Prostate gland (tissue), 2 donors: ENCODE measurements around the gene RBP3.

Experiments
- POLR2A ChIP-seq: fragments of 450-650 bp; IDR thresholded peaks from one replicate; pipeline ENCODE4 v1.6.1; 2016; ENCODE audit warnings: antibody characterized with exemption, mild to moderate bottlenecking
- TF ChIP-seq, protein P1 (sequence below), 4 experiments: fragments of 200-600 bp in 2 of 4; fragments of 450-650 bp in 2 of 4; sonication (generic) in 2 of 4; IDR thresholded peaks; 1 replicate in 3 of 4; 2 replicates in 1 of 4; pipeline ENCODE4 v1.5.1; 2016 to 2019; ENCODE audit warnings: antibody characterized with exemption in 4 of 4, mild to moderate bottlenecking in 2 of 4, moderate library complexity in 2 of 4

DNA sequence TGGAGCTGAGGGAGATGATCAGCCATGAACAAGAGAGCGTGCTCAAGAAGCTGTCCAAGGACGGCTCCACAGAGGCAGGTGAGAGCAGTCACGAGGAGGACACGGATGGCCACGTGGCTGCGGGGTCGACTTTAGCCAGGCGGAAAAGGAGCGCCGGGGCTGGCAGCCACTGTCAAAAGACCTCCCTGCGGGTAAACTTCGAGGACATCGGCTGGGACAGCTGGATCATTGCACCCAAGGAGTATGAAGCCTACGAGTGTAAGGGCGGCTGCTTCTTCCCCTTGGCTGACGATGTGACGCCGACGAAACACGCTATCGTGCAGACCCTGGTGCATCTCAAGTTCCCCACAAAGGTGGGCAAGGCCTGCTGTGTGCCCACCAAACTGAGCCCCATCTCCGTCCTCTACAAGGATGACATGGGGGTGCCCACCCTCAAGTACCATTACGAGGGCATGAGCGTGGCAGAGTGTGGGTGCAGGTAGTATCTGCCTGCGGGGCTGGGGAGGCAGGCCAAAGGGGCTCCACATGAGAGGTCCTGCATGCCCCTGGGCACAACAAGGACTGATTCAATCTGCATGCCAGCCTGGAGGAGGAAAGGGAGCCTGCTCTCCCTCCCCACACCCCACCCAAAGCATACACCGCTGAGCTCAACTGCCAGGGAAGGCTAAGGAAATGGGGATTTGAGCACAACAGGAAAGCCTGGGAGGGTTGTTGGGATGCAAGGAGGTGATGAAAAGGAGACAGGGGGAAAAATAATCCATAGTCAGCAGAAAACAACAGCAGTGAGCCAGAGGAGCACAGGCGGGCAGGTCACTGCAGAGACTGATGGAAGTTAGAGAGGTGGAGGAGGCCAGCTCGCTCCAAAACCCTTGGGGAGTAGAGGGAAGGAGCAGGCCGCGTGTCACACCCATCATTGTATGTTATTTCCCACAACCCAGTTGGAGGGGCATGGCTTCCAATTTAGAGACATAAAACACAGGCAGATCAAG, 22.6 kb upstream of the RBP3 start:
- TF ChIP-seq, protein P1, sequence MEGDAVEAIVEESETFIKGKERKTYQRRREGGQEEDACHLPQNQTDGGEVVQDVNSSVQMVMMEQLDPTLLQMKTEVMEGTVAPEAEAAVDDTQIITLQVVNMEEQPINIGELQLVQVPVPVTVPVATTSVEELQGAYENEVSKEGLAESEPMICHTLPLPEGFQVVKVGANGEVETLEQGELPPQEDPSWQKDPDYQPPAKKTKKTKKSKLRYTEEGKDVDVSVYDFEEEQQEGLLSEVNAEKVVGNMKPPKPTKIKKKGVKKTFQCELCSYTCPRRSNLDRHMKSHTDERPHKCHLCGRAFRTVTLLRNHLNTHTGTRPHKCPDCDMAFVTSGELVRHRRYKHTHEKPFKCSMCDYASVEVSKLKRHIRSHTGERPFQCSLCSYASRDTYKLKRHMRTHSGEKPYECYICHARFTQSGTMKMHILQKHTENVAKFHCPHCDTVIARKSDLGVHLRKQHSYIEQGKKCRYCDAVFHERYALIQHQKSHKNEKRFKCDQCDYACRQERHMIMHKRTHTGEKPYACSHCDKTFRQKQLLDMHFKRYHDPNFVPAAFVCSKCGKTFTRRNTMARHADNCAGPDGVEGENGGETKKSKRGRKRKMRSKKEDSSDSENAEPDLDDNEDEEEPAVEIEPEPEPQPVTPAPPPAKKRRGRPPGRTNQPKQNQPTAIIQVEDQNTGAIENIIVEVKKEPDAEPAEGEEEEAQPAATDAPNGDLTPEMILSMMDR (IDR thresholded peaks at IDR 0.05) = no peak
- TF ChIP-seq POLR2A = no peak
